GM18517 (cell line): ENCODE results near the gene SAMD14.

ENCODE experiments used
- ATAC-seq: cut with Tn5 transposase; IDR thresholded peaks from one replicate; pipeline ENCODE4 v1.9.1; 2021; ENCODE audit warnings: mild to moderate bottlenecking, moderate library complexity; ENCODE audit not compliant: unreplicated experiment

Gene SAMD14

GRCh38 chr17:50113624-50114320 is 16.2 kb downstream of the SAMD14 start:
- no peak for ATAC-seq

DNA sequence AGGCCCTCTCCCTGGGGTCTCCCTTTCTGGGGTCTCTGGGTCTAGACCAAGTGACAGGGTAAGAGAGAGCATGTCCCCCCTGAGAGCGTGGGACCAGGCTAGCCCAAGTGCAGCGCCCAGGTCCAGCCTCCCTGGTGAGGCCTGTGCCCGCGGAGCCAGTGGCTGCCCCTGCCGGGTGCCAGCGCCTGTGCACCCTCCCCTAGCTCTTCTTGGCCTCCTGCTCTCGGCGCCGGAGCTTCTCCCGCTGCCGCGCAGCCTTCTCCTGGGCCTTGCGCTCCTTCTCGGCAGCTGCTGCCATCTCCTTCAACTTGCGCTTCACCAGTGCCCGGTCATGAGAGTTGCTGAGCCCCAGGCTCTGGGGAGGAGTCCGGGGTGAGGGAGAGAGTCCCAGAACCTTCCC is 17.3 kb downstream of the SAMD14 start:
- ATAC-seq, result no peak

- ATAC-seq, result no peak
Measured at GRCh38 chr17:50111673-50112655, 18.0 kb downstream of the SAMD14 start.

DNA sequence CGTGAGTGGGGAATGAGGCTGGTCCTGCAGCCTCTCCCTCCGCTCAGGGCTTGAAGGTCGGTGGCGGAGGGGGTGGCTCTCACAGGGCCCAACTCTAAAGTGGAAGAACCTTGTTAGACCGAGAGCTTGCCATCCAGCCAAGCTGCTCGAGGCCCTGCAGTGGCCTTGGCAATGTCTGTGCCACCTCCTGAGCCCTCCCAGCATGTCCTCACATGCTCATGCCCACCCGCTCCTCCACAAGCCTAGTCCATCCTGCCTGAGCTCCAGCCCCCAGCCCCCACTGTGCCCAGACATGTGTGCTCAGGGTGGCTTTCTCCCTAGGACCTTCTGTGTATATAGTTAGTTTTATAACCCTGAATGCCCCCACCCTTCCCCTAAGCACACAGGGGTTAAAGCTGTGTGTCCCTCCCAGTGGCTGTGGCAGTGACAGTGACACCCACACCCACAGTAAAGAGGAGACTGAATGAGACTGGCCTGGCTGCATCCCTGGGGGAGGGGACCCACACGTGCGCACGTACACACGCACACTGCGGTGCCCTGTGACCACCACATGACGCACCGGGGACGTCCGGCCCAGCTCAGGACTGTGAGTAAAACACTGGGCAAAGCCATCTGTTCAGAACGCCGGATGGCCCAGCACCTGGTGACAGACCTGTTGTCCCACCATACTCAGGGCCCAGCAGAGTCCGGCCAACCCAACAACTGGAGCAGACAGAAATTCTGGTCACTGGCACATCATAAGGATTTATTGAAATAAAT is 19.2 kb downstream of the SAMD14 start:
- ATAC-seq, result no peak

DNA sequence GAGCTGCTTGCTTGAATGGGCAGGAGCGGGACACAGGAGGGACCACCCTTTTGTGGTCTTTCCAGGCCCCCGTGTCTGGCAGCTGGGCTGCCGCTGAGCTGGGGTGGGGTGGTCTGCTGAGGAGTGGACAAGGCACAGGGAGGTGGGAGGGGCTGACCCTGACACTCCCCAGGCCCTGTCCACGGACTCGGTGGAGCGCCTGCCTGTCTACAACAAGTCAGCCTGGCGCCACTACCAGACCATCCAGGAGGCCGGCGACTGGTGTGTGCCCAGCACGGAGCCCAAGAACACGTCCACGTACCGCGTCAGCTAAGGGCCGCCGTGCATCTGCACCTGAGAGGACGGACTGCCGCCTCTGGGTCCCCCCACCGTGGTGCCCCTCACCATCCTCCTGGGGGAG is 20.2 kb downstream of the SAMD14 start:
- ATAC-seq, result no peak

DNA sequence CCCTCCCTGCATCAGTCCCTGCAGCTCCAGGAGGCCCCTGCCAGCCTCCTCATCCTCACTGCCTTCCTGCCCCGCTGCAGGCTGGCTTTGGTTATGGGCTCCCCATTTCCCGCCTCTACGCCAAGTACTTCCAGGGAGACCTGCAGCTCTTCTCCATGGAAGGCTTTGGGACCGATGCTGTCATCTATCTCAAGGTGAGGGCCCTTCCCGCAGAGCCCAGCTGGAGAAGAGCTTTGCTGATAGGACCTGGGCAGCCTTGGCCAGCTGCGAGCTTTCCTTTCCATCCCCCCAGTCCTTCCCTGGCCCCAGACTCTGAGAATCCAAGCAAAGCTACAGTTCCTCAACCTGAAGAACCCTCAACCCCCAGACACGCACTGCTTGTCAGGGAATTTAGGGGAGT is 20.8 kb downstream of the SAMD14 start:
- ATAC-seq, result no peak

DNA sequence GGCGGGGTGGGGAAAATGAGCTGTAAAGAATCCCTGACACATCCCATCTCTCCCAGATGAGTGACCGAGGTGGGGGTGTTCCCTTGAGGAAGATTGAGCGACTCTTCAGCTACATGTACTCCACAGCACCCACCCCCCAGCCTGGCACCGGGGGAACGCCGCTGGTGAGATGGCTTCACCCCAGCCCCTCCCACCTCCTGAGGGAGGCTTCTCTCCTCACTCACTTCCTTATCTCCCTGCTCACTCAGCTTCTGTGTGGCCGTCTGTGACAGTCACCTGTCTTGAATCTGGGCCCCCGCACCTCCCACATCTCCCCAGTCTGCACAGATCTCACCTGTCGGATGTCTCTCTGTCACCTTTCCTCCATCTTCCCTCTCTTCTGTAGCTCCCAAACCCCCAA is 21.4 kb downstream of the SAMD14 start:
- ATAC-seq, result no peak

DNA sequence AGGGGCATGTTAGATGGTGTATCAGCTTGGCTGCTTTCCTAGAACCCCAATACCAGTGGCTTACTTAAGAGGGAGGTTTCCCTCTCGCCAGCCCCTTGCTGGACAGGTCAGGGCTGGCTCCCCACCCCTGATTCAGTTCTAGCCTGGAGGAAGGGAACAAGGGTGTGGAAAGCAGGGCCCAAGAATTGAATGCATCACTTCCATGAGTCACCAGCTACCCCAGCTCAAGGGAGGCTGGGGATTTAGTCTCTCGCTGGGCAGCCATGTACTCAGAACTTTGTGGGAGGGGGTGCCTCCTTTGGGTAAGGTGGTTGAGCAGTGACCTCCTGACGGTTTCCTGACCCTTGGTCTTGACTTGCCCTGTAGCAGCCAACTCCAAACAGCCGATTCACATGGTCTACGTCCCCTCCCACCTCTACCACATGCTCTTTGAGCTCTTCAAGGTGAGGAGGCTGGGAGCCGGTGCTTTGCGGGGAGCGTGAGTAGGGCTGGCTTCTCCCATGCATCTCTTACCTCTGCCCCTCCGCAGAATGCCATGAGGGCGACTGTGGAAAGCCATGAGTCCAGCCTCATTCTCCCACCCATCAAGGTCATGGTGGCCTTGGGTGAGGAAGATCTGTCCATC is 22.1 kb downstream of the SAMD14 start:
- ATAC-seq, result no peak

GRCh38 chr17:50106393-50107131 is 23.4 kb downstream of the SAMD14 start:
- ATAC-seq, result no peak

DNA sequence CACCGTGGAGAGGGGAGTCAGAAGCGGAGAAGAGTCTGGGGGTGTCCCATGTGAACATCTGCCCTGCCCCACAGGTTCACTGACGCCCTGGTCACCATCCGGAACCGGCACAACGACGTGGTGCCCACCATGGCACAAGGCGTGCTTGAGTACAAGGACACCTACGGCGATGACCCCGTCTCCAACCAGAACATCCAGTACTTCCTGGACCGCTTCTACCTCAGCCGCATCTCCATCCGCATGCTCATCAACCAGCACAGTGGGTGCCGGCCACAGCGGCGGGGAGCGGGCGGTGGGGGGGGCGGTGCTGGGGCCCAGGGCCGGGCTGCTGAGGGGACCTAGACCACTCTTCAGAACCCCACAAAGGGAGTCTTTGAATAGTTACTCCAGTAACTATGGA is 24.1 kb downstream of the SAMD14 start:
- ATAC-seq, result no peak

GRCh38 chr17:50103941-50104340 is 26.0 kb downstream of the SAMD14 start:
- ATAC-seq, result no peak

DNA sequence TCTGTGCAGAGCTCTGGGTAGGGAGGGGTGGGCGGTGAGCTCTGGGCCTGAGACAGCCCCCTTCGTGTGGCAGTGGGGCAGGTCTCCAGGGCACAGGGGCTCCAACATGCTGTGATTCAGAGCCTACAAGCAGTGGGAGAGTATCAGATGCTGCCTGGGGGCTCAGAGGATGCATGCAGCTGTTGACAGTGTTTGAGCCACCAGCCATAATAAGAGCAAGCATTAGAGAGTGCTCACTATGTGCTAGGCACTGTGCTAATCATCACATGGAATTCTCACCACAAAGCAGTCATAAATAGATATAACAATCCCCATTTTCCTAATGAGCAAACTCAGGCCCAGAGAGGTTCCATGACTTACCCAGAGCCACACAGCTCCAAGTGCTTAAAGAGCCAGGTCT is 26.7 kb downstream of the SAMD14 start:
- no peak for ATAC-seq

DNA sequence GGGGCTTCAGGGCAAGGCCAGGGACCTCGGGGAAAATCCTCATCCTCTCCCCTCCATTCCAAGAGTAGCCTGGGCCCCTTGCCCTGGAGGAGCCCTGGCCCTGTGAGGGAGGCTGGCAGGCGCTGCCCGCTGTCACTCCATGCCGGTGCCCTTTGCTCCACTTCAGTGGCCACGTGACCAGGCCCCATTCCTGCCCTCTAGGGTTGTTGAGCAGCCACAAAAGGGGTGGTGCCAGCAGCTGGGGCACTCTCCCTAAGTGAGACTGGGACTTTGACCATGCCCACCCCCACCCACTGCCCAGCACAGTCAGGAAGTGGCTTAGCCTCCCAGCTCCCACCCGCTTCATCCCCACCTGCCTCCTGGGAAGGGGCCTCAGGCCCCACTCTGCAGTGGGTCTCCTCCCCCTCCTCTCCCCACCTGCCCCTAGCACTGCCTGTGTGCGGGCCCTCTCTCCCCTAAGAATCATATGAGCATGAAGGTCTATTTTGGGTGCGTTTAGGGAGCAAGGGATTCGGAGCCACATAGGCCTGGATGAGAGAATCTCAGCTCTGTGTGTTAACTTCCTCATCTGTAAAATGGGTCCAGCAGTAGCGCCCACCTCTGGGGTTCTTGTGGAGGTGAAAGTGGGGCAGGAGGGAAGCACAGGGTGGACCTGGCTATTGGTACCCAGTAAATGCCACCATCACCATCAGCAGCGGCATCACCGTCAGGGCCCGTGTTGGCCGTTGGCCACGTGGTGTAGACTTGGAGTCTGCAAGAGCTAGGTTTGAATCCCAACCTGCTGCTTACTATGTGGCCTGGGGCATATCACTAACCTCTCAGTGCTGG is 27.6 kb downstream of the SAMD14 start:
- no peak for ATAC-seq

- no peak for ATAC-seq
Measured at GRCh38 chr17:50101346-50102163, 28.4 kb downstream of the SAMD14 start.

GRCh38 chr17:50100921-50101345 is 29.0 kb downstream of the SAMD14 start:
- no peak for ATAC-seq

DNA sequence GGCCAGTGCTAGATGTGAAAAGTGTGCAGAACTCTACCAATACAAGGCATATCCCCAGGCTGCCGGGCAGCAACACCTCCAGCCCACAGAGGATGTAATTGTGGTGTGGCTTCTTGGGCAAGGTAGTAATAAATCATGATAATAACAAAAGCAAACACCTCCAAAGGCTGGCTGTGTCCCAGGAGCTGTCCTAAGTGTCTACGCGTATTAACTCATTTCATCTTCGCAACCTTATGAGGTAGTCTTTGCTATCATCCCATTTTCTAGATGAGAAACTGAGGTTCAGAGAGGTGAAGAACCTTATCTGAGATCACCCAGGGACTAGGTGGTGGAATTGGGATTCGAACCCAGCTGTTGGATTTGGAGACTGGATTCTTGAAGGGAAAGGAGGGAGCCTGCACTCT is 29.5 kb downstream of the SAMD14 start:
- no peak for ATAC-seq

GRCh38 chr17:50099003-50099402 is 31.0 kb downstream of the SAMD14 start:
- ATAC-seq, result no peak

- ATAC-seq, result no peak
Measured at GRCh38 chr17:50098583-50098982, 31.4 kb downstream of the SAMD14 start.
